Diencephalon (tissue), 1 donor: ENCODE results near the gene RBM38. TPM values are rescaled to one million over a fixed set of nuclear protein-coding genes. Genes with fewer than 3 reads are reported as not detected.

ENCODE experiments used
- total RNA-seq: library from RNA; depleted of rRNA; stranded (reverse); fragments of >200 nt; gene quantifications from one replicate; pipeline ENCODE4 v1.2.3, GENCODE V29; 2014

The RBM38 gene
- 11.5 TPM for total RNA-seq

DNA sequence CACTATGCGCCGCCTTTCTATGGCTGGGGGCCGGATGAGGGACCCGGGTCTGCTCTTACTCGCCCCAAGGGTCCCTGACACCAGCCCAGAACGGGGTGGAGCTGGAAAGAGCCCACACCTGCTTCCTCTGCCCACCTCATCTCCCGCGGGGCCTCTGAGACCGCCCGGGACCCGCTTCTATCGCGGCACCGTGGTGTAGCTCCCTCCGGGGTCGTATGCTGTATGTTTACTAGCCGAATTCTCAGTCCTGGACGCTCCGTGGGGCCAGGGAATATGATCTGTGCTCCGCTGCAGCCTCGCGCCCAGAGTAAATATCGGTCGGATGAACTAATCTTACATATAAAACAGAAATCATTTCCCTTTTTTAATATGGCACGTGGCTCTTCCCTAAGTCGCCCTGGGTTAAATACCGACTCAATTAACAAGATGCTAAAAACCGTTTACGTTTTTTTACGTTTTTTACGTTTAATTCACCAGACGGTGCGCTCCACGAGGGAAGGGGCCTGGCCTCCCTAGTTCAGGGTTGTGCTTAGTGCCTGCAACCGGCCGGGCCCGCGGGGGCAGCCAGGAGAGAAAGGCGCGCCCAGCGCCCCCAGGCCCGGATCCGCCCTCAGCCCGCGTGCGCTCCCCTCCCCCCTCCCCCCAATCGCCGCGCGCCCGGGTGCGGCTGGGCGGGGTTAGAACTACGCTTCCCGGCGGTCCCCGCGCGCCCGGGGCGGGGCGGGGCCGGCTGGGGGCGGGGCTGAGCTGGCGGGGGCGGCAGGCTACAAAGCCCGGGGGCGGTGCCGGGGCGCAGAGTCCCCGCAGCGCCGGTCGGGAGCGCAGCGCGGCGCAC lies at the start of gene RBM38:
TSS of gene RBM38 (plus strand) at position 793 of the 835 bp plus-strand sequence. CDS start 186 bp downstream, outside the sequence.

DNA sequence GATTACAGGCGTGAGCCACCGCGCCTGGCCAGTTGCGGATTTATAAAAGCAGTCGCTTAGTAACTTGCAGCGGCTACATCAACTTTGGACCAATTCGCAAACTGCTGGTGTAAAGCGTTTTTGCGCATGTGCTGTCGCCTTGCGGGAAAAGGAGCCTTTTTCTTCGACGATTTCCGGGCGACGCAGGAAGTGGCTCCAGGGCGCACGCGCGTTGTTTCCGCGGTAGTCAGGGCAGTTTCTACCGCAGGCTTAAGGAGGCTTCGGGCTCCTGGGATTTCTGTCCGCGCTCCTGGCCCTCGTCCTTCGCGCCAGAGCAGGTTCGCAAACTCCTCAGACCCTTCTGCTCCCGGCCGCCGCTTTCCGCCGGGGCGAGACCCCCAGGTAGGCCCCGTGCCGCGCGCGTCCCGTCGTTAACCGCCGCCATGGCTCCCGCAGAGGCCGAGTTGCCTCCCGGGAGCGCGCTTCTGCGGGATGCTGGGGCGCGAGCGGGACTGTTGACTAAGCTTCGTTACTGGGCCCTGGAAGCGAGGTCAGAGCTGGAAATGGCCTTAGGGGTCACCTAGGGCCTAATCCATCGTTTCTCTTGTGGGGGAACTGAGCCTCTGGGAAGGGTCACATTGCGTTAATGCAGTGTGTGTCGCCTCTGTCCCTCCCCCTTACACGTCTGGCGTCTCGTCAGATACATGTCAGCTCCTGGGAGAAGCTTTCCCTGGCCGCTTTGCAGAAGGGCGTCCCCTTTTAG lies 40.0 kb upstream of the RBM38 start, which contains the start of gene RAE1:
TSS of gene RAE1 (plus strand) at position 214 of the 742 bp plus-strand sequence. CDS start 2,784 bp downstream, outside the sequence.

Other genes with a start within 250 kb of the RBM38 start
- gene BMP7, start 124.8 kb upstream of the RBM38 start, total RNA-seq: 23.3 TPM
- gene SPO11, start 61.6 kb upstream of the RBM38 start, total RNA-seq: not detected
- gene RAE1, start 40.1 kb upstream of the RBM38 start, total RNA-seq: 34.4 TPM
- 0.23 TPM for gene CTCFL, start 133.7 kb downstream of the RBM38 start, total RNA-seq
- not detected for gene PCK1, start 169.7 kb downstream of the RBM38 start, total RNA-seq
- not detected for gene ZBP1, start 229.0 kb downstream of the RBM38 start, total RNA-seq